NCI-H345 (cell line): ENCODE data around the gene GPR142.

ENCODE experiments used
- DNase-seq: peaks from one replicate; lab custom pipeline; 2025; lab: John Stamatoyannopoulos, UW

GPR142 gene

GRCh38 chr17:74344658-74345057, 22.6 kb upstream of the GPR142 start:
- DNase-seq, result no peak

DNA sequence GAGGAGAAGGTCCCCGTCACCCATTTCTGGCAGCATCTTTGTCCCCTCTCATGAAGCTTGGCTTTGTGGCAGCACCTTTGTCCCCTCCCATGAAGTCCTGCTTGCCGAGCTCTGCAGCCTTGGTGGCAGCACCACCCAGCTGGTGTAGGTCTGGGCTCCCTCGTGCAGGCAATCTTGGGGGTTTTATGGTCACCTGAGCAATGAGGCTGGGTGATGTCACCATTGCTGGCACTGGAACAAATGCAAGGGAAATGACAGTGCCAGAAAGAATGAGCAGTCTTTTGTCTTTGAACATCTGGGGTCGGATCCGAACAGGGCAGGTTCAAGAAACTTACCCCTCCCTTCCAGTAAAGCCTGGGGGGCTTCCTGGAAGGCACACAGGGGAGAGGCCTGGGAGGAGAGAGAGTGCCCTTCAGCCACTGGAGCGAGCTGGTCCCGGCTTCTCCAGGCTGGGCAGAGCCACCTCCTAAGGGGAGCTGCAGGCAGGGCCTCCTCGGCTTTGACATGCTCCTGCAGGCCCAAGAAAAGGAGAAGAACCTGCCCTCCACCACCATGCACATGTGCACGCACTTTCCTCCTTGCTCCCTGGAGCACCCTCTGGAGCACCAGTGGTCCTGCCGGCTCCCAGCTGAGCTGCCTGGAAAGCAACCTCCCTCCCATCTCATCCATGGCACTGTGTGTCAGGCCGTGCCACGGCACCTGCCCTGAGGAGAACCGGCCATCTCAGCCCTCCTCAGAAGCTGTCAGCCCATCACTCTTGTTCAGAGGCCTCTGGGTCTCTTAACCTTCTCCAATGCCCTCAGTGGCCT, 21.7 kb upstream of the GPR142 start:
- DNase-seq, result no peak

DNA sequence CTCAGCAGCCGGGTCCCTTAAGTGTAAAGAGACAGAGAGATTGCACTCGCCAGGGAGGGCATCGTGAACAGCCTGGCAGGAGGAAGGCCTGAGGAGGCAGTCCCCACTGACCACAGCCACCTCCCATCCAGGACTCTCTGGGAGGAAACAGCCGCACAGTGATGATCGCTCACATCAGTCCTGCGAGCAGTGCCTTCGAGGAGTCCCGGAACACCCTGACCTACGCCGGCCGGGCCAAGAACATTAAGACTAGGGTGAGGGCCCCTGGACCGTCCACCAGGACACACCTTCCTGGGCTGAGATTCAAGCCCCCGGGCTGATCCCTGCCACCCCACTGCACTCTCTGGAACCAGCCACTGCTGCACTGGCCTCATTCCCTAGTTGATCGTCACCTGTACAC, 19.7 kb upstream of the GPR142 start:
- no peak for DNase-seq

DNA sequence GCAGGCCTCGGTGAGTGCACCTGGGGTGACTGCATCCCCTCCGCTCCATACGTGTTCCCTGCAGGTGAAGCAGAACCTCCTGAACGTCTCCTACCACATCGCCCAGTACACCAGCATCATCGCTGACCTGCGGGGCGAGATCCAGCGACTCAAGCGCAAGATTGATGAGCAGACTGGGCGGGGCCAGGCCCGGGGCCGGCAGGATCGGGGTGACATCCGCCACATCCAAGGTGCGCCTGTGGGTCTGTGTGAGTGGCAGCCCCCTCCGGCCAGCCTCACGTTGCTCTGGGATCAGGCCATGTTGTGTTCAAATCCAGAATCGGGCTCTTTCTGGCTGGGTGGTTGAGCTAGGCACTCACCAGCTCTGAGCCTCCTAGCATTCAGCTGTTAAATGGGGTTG, 18.2 kb upstream of the GPR142 start:
- DNase-seq, result no peak

- DNase-seq, result no peak
These were observed 16.8 kb upstream of the GPR142 start for GRCh38 chr17:74350486-74350885.

DNA sequence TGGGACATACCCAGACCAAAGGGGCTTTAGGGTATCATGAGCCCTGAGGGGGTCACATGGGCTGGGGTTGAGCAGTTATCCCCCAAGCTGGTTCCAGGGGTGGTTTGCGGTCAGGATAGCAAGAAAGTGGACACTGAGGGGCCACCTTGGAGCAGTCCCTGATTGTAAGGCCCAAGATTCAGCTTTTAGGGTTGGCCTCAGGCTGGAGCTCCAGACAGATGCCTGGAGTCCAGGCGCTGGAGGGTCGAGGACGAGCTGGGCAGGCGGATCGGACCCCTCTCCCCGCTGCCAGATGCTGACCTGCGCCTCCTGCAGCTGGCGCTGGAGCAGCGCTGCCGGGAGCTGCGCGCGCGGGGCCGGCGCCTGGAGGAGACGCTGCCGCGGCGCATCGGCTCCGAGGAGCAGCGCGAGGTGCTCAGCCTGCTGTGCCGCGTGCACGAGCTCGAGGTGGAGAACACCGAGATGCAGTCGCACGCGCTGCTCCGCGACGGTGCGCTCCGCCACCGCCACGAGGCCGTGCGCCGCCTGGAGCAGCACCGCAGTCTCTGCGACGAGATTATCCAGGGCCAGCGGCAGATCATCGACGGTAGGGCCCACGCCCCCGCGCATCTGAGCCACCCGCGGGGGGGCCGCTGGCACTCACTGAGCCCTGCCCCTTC, 15.6 kb upstream of the GPR142 start:
- DNase-seq, result no peak

DNA sequence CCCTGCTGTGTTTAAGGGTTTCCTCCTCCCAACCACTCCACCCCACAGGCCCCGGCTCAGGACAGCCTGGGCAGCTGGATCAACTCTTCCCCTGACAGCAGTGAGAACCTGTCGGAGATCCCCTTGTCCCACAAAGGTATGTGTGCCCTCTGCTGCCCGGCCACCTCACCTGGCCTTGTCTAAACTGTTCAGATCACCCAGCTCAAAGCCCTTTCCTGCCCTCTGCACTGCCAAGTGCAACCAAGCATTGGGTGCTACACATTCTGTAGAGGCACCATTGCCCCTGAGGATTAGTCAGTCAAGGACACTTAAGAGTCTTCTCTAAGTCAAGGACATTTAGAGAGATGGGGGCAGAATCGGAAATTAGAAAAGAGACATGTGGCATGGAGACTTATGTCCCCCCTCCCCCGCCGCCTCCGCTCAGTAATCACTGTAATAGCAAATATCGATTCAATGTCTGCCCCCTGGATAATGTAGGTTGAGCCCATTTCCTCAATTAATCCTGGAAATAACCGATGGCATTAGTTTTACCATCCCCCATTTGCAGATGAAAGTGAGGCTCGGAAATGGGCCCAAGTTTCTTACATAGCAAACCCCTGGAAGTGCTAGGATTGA, 13.8 kb upstream of the GPR142 start:
- no peak for DNase-seq

DNA sequence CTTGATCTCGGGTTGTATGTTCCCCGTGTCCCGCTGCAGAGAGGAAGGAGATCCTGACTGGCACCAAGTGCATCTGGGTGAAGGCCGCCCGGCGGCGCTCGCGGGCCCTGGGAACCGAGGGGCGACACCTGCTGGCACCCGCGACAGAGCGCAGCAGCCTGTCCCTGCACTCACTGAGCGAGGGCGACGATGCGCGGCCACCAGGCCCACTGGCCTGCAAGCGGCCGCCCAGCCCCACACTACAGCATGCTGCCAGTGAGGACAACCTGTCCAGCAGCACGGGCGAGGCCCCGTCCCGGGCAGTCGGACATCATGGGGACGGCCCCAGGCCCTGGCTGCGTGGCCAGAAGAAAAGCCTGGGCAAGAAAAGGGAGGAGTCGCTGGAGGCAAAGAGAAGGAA, 13.2 kb upstream of the GPR142 start:
- no peak for DNase-seq

DNA sequence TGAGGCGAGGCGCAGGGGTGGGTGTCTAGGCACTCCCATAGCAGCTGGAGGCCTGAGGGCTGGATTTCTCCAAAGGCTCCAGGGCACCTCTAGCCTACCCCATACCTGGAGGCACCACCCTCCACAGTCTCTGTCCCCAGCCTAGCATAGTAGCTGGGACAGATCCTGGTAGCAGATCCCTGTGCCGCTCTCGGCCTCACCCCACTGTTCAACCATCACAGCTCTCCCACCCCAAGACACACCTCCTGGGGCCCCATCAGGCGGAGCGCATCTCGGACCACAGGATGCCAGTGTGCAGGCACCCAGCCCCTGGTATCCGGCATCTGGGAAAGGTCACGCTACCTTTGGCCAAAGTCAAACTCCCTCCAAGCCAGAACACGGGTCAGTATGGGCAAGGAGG, 12.7 kb upstream of the GPR142 start:
- no peak for DNase-seq

- no peak for DNase-seq
These were observed 12.2 kb upstream of the GPR142 start for GRCh38 chr17:74355065-74355464.

- no peak for DNase-seq
These were observed 10.4 kb upstream of the GPR142 start for GRCh38 chr17:74356646-74357465.

- no peak for DNase-seq
These were observed 9.9 kb upstream of the GPR142 start for GRCh38 chr17:74357466-74357809.

GRCh38 chr17:74358697-74359096, 8.6 kb upstream of the GPR142 start:
- DNase-seq, result no peak

DNA sequence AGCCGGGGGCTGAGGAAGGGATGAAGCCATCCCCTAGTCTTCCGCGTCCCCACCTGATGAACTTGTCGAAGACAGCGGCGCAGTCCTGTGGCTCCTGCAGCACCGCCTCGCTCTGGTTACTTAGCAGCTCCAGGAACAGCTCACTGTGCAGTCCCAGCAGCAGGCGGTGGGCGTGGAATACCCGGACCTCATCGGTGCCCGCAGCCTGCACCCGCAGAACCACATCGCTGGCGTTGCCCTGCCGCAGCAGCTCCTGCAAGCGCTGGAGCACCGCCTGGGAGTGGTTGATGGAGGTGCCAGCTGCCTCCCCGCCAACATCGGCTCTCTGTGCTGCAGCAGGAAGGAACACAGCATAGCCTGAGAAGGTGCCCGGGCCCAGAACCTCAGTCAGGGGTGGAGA, 7.4 kb upstream of the GPR142 start:
- DNase-seq, result no peak

DNA sequence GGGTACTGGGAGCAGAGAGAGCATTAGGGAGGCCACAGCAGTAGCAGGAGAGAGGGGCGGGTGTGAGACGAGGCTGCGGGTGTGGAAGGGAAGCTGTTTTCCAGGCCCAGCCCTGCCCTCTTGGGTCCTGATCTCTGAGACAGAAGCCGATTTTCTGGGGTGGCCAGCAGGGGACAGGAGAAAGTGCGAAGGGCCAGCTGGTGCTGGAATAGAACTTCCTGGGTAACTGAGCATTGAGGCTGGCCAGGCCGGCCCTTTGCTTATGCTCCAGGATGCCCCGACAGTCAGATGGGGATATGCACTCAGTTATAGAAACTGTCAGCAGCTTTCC, 6.4 kb upstream of the GPR142 start:
- no peak for DNase-seq

GRCh38 chr17:74361230-74362068, 5.9 kb upstream of the GPR142 start, which contains the start of gene BTBD17:
BTBD17 (minus strand) TSS chr17:74361868; CDS start chr17:74361819, 49 bp downstream.
- peak; percentile 94 for DNase-seq

GRCh38 chr17:74362069-74362405, 5.3 kb upstream of the GPR142 start:
- DNase-seq, result peak; percentile 82

DNA sequence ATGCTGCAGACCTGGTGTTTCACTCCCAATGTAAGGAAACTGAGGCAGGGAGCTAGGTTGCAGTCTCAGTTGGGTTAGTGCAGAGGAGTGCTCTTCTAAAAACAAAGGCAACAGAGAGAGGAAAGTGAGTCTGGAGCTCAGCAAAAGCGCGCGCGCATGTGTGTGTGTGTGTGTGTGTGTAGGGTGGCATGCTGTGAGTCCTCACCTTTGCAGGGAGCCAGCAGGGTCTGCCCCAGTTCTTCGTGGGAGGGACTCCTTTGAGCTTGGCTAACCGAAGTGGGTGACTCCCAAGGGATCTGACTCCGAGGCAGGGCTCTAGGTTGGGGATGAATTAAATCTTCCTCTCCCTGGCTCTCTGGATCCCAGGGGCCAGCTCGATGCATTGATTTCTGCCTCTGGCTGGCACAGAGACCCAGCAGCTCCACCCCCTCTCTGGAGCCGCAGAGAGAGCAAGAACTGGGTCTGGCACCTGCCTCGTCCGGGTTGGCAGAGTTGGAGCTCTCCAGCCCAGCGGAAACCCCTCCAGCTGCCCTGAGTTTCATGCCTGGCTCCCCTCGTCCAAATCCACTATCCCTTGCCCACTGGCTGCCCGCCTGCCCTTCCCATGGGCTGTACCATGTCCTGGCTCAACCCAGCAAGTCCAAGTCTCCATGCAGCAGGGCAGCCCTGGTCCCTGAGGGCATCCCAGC, 4.4 kb upstream of the GPR142 start:
- peak; percentile 71 for DNase-seq

- peak; percentile 84 for DNase-seq
These were observed 1.2 kb downstream of the GPR142 start for GRCh38 chr17:74368341-74369081.

DNA sequence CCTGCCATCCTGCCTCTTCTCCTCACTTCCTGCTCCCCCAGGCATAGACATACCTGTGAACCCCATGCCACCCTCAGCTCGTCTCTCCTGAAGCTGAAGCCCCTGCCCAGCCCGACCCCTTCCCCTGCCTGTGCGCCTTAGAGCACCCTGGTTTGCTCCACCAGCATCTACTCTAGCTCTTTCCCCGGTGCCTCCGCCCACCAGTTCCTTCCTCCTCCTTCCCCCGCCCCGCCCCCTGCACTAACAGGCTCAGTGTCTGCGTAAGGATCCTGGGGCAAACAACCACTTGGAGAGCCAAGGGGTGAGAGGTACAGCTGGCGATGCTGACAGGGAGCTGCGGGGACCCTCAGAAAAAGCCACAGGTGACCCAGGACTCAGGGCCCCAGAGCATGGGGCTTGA, 1.9 kb downstream of the GPR142 start:
- DNase-seq, result no peak
